ENCODE data around the gene CSRP1.
A peak's percentile ranks its signal among the peaks of the same experiment; 100 is the strongest.

The CSRP1 gene

DNA sequence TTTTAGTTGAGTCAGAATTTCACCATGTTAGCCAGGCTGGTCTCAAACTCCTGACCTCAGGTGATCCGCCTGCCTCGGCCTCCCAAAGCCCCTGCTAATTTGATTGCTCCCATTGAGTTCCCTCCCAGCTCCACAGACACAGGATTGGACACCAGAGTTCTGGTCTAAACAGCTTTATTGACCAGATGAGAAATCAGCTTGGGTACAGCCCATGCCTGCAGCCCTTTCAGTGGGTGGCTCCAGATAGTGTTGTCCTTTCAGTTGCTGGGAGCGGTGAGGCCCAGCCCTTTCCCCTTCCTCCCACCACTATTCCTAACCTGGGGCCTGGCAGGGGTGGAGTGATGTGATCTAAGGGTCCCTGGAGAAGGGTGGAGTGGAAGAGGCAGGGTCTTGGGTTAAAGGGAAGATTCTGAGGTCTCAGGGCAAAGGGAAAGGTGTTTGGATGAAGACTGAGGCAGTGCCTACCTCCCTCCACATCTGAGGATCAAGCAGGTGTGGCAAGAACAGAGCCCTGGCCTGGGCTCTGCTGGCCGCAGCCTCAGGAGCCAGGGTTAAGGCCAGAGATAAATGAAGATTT lies 23.5 kb downstream of the CSRP1 start:
- TF ChIP-seq, protein P1, sequence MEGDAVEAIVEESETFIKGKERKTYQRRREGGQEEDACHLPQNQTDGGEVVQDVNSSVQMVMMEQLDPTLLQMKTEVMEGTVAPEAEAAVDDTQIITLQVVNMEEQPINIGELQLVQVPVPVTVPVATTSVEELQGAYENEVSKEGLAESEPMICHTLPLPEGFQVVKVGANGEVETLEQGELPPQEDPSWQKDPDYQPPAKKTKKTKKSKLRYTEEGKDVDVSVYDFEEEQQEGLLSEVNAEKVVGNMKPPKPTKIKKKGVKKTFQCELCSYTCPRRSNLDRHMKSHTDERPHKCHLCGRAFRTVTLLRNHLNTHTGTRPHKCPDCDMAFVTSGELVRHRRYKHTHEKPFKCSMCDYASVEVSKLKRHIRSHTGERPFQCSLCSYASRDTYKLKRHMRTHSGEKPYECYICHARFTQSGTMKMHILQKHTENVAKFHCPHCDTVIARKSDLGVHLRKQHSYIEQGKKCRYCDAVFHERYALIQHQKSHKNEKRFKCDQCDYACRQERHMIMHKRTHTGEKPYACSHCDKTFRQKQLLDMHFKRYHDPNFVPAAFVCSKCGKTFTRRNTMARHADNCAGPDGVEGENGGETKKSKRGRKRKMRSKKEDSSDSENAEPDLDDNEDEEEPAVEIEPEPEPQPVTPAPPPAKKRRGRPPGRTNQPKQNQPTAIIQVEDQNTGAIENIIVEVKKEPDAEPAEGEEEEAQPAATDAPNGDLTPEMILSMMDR (conservative IDR thresholded peaks at IDR 0.05; ENCODE audit: low read depth) = no peak
- no peak for DNase-seq (ENCODE audit: low spot score)
- ChIA-PET POLR2A (ENCODE audit: low non-redundant PET) (no interaction called here), CTCF (interaction anchor here (0.6 to 22.3 kb wide), 9 partner anchors 8 to 221 kb away, joined by 3 to 464 read pairs (median 9); partner anchors contain the start of gene CSRP1)
- H3K27ac ChIP-seq = peak overlapping the region; percentile 86

DNA sequence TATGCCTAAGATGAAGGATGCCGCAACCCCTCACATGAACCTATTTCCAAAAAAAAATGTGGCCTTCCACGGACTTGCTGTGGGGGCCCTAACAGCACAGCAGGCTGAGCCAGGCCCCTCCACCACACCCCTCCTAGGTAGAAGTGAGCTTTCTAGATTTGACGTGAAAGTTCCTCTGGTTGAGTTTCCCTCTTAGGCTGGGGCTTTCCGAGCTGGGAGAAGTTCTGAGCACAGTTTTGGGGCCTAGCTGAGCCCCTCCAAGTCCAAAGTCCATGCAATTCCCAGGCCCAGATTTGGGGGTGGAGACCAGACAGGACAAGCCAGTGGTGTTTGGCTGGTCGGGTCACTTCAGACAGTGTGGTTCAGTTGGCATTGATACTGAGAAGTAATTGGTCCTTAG lies 24.2 kb downstream of the CSRP1 start:
- no peak for DNase-seq (ENCODE audit: low spot score)
- POLR2A ChIA-PET (ENCODE audit: low non-redundant PET) = interaction anchor here (0.6 to 1.0 kb wide), 3 partner anchors 20 to 30 kb away, joined by 3 to 4 read pairs (median 3); no protein-coding TSS in a partner anchor
- TF ChIP-seq, protein P1 (conservative IDR thresholded peaks at IDR 0.05; ENCODE audit: low read depth) = no peak
- CTCF ChIA-PET = interaction anchor here (0.5 to 22.3 kb wide), 28 partner anchors 9 to 413 kb away, joined by 3 to 464 read pairs (median 5); partner anchors contain the start of genes CSRP1 and PHLDA3
- H3K27ac ChIP-seq = peak overlapping the region; percentile 86

DNA sequence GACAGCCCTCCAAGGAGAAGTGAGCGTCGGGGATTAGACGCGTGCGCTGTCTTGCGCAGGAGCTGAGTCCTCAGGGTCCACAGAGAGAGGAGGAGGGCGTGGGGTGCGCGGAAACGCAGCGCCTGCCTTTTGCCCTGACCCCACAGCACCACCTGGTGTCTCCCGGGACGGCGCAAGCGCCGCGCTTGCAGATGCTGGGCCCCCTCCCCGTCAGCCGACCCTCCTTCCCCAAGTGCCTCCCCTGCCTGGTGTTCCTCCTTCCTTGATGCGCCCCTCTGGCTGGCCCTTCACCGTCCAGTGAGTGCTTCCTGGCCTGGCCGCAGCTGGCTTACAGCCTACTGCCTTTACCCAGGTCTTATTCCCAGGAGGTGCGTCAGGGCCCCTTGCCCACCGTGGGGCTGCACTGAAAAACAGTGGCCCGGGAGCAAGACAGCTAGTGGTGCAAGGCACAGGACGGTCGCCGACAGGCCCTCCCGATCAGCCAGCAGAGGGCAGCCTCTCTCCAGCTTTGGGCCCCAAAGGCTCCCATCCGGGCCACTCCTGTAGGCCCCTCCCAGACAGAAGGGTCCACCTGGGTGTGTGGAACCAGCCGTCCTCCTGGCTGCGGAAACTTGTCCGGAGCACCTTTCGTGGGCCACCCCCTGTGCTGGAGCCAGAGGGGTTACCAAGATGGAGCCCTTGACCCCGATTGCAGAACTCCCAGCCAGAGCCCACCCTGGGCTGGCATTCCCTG lies 25.0 kb downstream of the CSRP1 start:
- TF ChIP-seq, protein P1 (conservative IDR thresholded peaks at IDR 0.05; ENCODE audit: low read depth) = peak; percentile 87
- POLR2A ChIA-PET (ENCODE audit: low non-redundant PET) = interaction anchor here (0.6 to 2.3 kb wide), 4 partner anchors 13 to 34 kb away, joined by 3 to 17 read pairs (median 4); partner anchors contain the start of gene PHLDA3
- CTCF ChIA-PET = interaction anchor here (0.5 to 22.3 kb wide), 36 partner anchors 10 to 1585 kb away, joined by 3 to 464 read pairs (median 5); partner anchors contain the start of genes CSRP1 and PHLDA3
- peak; percentile 93 for DNase-seq (ENCODE audit: low spot score)
- peak overlapping the region; percentile 86 for H3K27ac ChIP-seq

DNA sequence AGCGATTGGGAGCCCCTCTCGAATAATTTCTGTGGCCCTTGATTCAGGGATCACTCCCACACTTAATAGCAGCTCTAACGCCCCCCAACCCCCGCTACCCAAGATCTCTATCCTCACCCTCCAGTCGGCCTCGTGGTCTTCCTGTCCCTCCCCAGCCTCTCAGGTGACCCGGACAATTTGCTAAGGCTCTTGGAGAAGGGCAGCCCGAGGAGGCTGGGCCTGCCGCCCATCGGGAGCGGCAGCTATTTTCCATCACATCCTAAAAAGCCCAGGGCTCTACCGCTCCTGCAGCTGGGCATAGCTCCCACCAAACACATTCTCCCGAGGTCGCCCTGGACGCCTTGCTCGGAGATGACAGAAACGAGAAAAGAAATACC lies 25.9 kb downstream of the CSRP1 start:
- ChIA-PET POLR2A (ENCODE audit: low non-redundant PET) (interaction anchor here (0.5 to 2.3 kb wide), 9 partner anchors 9 to 35 kb away, joined by 3 to 17 read pairs (median 5); partner anchors contain the start of gene PHLDA3), CTCF (interaction anchor here (0.6 to 22.3 kb wide), 22 partner anchors 12 to 1586 kb away, joined by 3 to 464 read pairs (median 10); partner anchors contain the start of genes CSRP1 and PHLDA3)
- no peak for DNase-seq (ENCODE audit: low spot score)
- H3K27ac ChIP-seq = peak overlapping the region; percentile 86
- TF ChIP-seq, protein P1 (conservative IDR thresholded peaks at IDR 0.05; ENCODE audit: low read depth) = no peak

DNA sequence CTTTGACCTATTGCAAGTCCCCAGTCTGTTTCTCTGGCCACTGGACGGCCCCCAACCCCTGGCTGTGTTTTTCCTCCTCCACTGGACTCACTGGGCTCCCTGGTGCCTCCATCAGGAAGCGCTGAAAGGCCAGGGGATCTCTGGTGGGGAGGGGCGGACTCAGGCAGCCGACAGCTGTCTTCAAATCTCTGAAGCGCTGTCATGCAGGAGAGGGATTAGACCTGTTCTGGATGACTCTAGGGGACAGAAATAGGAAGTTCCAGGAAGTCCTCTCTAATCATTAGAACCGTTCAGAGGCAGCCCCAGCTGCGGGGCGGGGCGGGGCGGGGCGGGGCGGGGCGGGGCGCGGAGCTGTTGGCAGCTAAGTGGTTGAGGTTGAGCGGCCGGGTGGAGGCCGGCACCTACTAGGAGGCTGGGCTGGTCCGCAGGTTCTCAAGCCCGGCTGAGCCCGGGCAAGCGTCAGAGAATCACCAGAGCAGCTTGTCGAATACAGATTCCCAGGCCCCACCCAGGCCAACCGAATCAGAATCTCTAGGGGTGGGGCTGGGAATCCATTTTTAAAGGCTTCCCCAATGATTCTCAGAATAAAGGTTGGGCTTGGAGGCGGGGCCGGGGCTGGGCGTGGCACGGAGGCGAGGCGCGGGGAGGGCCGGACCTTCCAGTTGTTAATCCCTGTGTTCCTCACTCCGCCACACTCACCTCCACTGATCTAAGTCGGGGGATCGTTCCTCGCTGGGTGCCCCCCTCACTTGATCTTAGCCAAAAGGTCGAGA lies 26.5 kb downstream of the CSRP1 start:
- DNase-seq (ENCODE audit: low spot score) = peak; percentile 97
- ChIA-PET CTCF (interaction anchor here (0.6 to 22.3 kb wide), 14 partner anchors 13 to 1060 kb away, joined by 3 to 464 read pairs (median 14); partner anchors contain the start of gene CSRP1), POLR2A (ENCODE audit: low non-redundant PET) (interaction anchor here (0.5 to 2.3 kb wide), 8 partner anchors 9 to 33 kb away, joined by 3 to 17 read pairs (median 5); partner anchors contain the start of gene PHLDA3)
- TF ChIP-seq, protein P1 (conservative IDR thresholded peaks at IDR 0.05; ENCODE audit: low read depth) = no peak
- H3K27ac ChIP-seq = peak overlapping the region; percentile 86
